Transverse colon (tissue), 4 donors: Measurements from ENCODE around the gene YPEL2.

Experiments used
- POLR2A ChIP-seq: fragments of 450-650 bp; IDR thresholded peaks from one replicate; pipeline ENCODE4 v1.6.1; 2016; ENCODE audit warnings: antibody characterized with exemption, mild to moderate bottlenecking, moderate library complexity
- POLR2AphosphoS5 ChIP-seq, 3 donors: sonication (generic); formaldehyde crosslinking; IDR thresholded peaks; one replicate each; pipeline ENCODE4 v1.6.1; 2016; ENCODE audit warnings: antibody characterized with exemption in 3 of 3
- TF ChIP-seq, protein P1 (sequence below), 5 experiments: fragments of 200-600 bp in 3 of 5; fragments of 450-650 bp in 2 of 5; sonication (generic) in 3 of 5; IDR thresholded peaks; 1 replicate in 2 of 5; 2 replicates in 3 of 5; pipeline ENCODE4 v1.5.1; 2016 to 2017; ENCODE audit warnings: antibody characterized with exemption in 5 of 5, inconsistent platforms in 3 of 5, mild to moderate bottlenecking in 2 of 5, moderate library complexity in 1 of 5

DNA sequence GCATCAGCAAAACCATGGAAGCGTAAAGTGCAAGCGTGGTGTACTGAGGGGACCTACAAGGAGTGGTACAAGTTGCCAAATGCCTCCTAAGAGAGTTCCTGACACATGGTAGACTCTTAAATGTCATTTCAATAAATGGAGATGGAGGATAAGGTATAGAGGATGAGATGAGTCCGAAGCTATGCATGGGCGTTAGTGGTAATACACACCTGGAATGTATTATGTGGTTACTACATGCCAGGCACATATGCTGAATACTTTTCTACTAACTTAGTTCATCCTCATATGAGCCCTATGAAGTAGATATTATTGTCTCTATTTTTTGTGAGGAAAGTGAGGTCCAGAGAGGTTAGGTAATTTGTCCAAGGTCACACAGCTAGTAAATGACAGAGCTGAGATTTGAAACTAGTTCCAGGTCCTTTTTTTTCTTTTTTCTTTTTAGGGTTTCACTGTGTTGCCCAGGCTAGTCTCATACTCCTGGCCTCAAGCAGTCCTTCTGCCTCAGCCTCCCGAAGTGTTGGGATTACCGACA lies 15.5 kb downstream of the YPEL2 start:
- TF ChIP-seq, protein P1, sequence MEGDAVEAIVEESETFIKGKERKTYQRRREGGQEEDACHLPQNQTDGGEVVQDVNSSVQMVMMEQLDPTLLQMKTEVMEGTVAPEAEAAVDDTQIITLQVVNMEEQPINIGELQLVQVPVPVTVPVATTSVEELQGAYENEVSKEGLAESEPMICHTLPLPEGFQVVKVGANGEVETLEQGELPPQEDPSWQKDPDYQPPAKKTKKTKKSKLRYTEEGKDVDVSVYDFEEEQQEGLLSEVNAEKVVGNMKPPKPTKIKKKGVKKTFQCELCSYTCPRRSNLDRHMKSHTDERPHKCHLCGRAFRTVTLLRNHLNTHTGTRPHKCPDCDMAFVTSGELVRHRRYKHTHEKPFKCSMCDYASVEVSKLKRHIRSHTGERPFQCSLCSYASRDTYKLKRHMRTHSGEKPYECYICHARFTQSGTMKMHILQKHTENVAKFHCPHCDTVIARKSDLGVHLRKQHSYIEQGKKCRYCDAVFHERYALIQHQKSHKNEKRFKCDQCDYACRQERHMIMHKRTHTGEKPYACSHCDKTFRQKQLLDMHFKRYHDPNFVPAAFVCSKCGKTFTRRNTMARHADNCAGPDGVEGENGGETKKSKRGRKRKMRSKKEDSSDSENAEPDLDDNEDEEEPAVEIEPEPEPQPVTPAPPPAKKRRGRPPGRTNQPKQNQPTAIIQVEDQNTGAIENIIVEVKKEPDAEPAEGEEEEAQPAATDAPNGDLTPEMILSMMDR (IDR thresholded peaks at IDR 0.05), result no peak
- TF ChIP-seq POLR2A, result no peak
- TF ChIP-seq POLR2AphosphoS5 (IDR thresholded peaks at IDR 0.05), result no peak
